NB4 (cell line): ENCODE measurements around the gene TNS1.

ENCODE experiments used
- MYC ChIP-seq: IDR thresholded peaks from 2 replicates; pipeline ENCODE4 v1.6.1; 2011; ENCODE audit warnings: low read depth, low read length
- POLR2A ChIP-seq: IDR thresholded peaks from 2 replicates; pipeline ENCODE4 v1.6.1; 2011; ENCODE audit warnings: mild to moderate bottlenecking; ENCODE audit not compliant: insufficient read length; ENCODE audit errors: extremely low read depth
- TF ChIP-seq, protein P1 (sequence below): IDR thresholded peaks from one replicate; pipeline ENCODE4 v1.5.1; 2012; ENCODE audit warnings: low read depth, low read length
- TF ChIP-seq, protein P2 (sequence below): IDR thresholded peaks from 2 replicates; pipeline ENCODE4 v1.6.1; 2011; ENCODE audit warnings: low read depth, low read length

DNA sequence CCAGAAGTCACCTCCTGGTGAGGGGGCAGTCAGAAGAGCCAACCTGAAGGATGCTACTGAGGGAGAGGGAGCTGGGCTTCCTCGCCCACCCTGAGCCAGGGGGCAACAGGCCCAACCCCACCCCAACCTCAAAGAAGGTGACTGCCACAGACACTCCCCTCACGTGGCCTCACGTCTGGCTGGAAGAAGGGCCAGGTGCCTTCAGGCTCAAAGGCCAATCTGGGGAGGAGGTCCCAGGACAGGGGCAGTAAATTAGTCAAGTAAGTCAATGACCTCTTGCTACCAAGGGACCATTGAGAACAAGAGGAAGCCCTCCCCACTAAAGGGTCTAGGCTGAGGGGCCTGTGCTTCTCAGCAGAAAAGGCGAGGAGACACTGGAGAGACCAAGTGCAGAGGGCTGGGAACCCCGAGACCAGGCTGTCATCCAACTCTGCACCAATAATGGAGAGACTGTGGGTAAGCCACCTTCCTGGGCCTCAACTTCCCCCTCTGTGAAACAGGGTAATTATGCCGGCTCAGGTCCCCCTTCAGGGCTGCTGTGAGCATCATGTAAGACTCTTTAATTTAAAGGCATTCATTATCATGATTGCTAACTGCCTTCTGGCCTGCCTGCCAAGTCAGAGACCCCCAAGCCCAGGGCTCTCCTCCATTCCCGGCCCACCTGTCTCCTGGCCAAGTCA is 20.2 kb upstream of the TNS1 start:
- TF ChIP-seq, protein P1, sequence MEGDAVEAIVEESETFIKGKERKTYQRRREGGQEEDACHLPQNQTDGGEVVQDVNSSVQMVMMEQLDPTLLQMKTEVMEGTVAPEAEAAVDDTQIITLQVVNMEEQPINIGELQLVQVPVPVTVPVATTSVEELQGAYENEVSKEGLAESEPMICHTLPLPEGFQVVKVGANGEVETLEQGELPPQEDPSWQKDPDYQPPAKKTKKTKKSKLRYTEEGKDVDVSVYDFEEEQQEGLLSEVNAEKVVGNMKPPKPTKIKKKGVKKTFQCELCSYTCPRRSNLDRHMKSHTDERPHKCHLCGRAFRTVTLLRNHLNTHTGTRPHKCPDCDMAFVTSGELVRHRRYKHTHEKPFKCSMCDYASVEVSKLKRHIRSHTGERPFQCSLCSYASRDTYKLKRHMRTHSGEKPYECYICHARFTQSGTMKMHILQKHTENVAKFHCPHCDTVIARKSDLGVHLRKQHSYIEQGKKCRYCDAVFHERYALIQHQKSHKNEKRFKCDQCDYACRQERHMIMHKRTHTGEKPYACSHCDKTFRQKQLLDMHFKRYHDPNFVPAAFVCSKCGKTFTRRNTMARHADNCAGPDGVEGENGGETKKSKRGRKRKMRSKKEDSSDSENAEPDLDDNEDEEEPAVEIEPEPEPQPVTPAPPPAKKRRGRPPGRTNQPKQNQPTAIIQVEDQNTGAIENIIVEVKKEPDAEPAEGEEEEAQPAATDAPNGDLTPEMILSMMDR: no peak
- no peak for TF ChIP-seq POLR2A
- TF ChIP-seq, protein P2, sequence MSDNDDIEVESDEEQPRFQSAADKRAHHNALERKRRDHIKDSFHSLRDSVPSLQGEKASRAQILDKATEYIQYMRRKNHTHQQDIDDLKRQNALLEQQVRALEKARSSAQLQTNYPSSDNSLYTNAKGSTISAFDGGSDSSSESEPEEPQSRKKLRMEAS: no peak
- TF ChIP-seq MYC: no peak
